Measurements from ENCODE around the gene DNM1. TPM values are rescaled to one million over a fixed set of nuclear protein-coding genes. Genes with fewer than 3 reads are reported as not detected.

DNM1 gene
- total RNA-seq (1 to 10 TPM; 1.1 to 1.5 TPM), polyA plus RNA-seq (under 1 TPM in 2 of 3 donors, not detected in 1; 0.08 to 0.28 TPM), total RNA-seq (0 to 1.5 (median 0.55) reads per million in 6 experiments)

DNA sequence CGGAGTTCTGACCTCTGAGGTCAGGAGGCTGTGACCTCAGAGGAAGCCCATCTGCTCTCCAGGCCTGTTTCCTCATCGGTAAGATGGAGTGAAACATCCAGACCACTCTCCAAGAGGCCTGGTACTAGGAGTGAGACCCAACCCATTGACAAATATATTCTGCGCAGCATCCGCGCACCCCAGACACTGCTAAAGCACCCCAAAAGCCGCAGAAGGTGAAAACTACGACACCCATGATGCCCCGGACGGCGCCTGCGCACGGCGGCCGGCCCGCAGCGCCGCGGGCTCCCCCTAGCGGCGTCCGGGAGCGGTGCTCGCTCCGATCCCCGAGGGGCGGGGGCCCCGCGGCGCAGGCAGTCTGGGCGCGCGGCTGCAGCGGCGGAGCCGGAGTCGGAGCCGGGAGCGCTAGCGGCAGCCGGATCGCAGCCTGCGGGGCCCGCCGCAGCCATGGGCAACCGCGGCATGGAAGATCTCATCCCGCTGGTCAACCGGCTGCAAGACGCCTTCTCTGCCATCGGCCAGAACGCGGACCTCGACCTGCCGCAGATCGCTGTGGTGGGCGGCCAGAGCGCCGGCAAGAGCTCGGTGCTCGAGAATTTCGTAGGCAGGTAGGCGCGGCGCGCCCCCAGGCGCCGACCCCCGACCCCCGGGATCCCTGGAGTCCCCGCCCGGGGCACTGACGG is at the start of gene DNM1:
TSS of gene DNM1 (plus strand) at position 356 of the 683 bp plus-strand sequence. CDS start at position 448, 92 bp downstream.
- Mint-ChIP-seq H3K9me3 (no peaks in the 10 kb centered on the region), H3K4me1 (peaks cover 8 to 9% (median 8%) of the 10 kb centered on the region in 4 donors), H3K4me3 (peak within 1 kb of the TSS; percentile 66 to 89 (median 80)), H3K27ac (peak within 1 kb of the TSS; percentile 8 to 90 (median 68)), H3K36me3 (no peaks in the 10 kb centered on the region), H3K27me3 (peaks cover 0 to 14% (median 4%) of the 10 kb centered on the region in 5 donors)
- DNase-seq (peak; percentile 57 to 83 (median 76)), ATAC-seq (peak; percentile 92 to 93)
- POLR2A ChIA-PET, result interaction anchor here (0.6 to 1.0 kb wide), 2 partner anchors 12 to 44 kb away, joined by 3 read pairs; partner anchors contain the start of gene CIZ1

- Mint-ChIP-seq H3K4me3 (no peak overlapping the region), H3K4me1 (peaks cover 0 to 15% (median 3%) of the 10 kb centered on the region in 4 donors), H3K36me3 (no peaks in the 10 kb centered on the region), H3K9me3 (no peaks in the 10 kb centered on the region), H3K27me3 (no peaks in the 10 kb centered on the region), H3K27ac (no peak overlapping the region)
- ATAC-seq (no peak), DNase-seq (no peak)
- POLR2A ChIA-PET, result no interaction called here
Observed at GRCh38 chr9:128153947-128154695, 49.1 kb upstream of the DNM1 start.

- POLR2A ChIA-PET, result interaction anchor here (1.0 kb wide), 1 partner anchor 38 kb away, joined by 3 read pairs; no protein-coding TSS in a partner anchor
- Mint-ChIP-seq H3K27me3 (no peaks in the 10 kb centered on the region), H3K4me3 (peak overlapping the region in 1 of 10 donors; percentile 70), H3K4me1 (peaks cover 2 to 11% (median 7%) of the 10 kb centered on the region in 4 donors), H3K36me3 (no peaks in the 10 kb centered on the region), H3K27ac (peak overlapping the region in 6 of 10 donors; percentile 14 to 74 (median 20)), H3K9me3 (no peaks in the 10 kb centered on the region)
- no peak for DNase-seq
- no peak for ATAC-seq
Observed at GRCh38 chr9:128155736-128156500, 47.3 kb upstream of the DNM1 start.

GRCh38 chr9:128159522-128159783 is 43.7 kb upstream of the DNM1 start:
- DNase-seq (peak in 9 of 10 donors; percentile 18 to 78 (median 58)), ATAC-seq (peak; percentile 53 to 66)
- peak overlapping the region; percentile 82 to 96 (median 92) for H3K27ac Mint-ChIP-seq
- peaks cover 0 to 8% (median 2%) of the 10 kb centered on the region in 3 donors for H3K36me3 Mint-ChIP-seq
- POLR2A ChIA-PET, result interaction anchor here (0.6 to 3.2 kb wide), 9 partner anchors 31 to 565 kb away, joined by 3 to 14 read pairs (median 3); partner anchors contain the start of genes CDK9, CIZ1, PTGES2 and URM1
- peak overlapping the region; percentile 78 to 90 (median 80) for H3K4me3 Mint-ChIP-seq
- H3K9me3 Mint-ChIP-seq, result no peaks in the 10 kb centered on the region
- peaks cover 10 to 24% (median 22%) of the 10 kb centered on the region in 4 donors for H3K4me1 Mint-ChIP-seq
- no peaks in the 10 kb centered on the region for H3K27me3 Mint-ChIP-seq

DNA sequence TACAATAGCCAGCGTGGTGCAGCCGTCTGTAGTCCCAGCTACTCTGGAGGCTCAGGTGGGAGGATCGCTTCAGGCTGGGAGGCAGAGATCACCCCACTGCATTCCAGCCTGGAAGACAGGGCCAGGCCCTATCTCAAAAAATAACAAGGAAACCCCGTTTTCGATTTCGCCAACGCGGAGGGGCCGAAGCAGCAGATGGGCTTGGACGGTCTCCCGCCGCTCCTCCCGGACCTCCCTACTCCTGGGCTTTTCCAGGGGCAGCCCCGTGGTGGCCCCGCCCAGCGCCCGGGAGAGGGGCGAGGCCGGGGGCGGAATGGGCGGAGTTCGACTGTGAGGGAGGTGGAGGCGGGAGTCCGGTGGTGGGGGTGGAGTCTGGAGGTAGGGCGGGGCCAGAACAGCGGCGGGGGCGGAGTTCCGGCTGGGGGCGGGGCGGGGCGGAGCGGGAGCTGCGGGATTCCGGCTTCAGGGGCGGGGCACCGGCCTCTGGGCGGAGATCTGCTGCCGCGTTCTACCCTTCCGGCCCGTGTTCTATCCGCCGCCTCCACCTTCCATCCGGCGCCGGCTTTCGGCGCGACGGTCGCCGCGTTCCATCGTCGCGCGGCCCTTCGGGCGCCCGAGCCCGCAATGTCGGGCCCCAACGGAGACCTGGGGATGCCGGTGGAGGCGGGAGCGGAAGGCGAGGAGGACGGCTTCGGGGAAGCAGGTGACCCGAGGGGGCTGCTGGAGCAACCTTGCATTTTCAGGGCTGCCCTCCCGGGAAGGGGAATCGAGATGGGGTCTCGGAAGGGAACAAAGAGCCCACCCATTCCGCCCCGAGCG is 43.2 kb upstream of the DNM1 start, which contains the start of gene BBLN:
TSS of gene BBLN (plus strand) at position 482 of the 819 bp plus-strand sequence. CDS start at position 625, 143 bp downstream.
- POLR2A ChIA-PET, result interaction anchor here (0.6 to 3.2 kb wide), 10 partner anchors 31 to 564 kb away, joined by 3 to 14 read pairs (median 3); partner anchors contain the start of genes CDK9, CIZ1, PTGES2 and URM1
- Mint-ChIP-seq H3K9me3 (no peaks in the 10 kb centered on the region), H3K36me3 (peaks cover 0 to 10% (median 2%) of the 10 kb centered on the region in 3 donors), H3K4me1 (peaks cover 10 to 24% (median 22%) of the 10 kb centered on the region in 4 donors), H3K27me3 (no peaks in the 10 kb centered on the region), H3K27ac (peak within 1 kb of the TSS; percentile 82 to 96 (median 92)), H3K4me3 (peak within 1 kb of the TSS; percentile 78 to 90 (median 81))
- DNase-seq (peak; percentile 84 to 94 (median 89)), ATAC-seq (peak; percentile 81 to 87)

DNA sequence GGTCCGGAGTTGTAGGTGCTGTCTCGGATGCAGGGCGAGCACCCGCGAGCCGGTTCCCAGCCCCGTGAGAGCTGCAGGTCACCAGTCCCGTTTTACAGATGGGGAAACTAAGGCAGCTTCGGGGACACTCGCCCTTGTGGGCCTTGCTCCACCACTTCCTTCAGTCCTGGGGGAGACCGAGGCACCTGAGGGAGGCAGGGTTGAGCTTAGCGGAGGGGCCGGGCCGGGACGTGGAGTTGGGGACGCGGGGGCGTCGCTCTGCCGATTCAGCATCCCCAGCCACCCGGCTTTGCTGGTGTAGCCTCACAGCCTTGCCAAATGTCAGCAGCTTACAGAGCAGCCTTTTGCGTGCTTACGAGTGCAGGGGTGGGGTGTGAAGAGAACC is 42.6 kb upstream of the DNM1 start:
- no peaks in the 10 kb centered on the region for H3K9me3 Mint-ChIP-seq
- peaks cover 10 to 24% (median 22%) of the 10 kb centered on the region in 4 donors for H3K4me1 Mint-ChIP-seq
- H3K36me3 Mint-ChIP-seq, result peaks cover 0 to 13% (median 2%) of the 10 kb centered on the region in 3 donors
- H3K27me3 Mint-ChIP-seq, result no peaks in the 10 kb centered on the region
- peak overlapping the region; percentile 71 to 90 (median 81) for H3K4me3 Mint-ChIP-seq
- POLR2A ChIA-PET, result interaction anchor here (0.6 to 3.2 kb wide), 8 partner anchors 18 to 564 kb away, joined by 3 to 14 read pairs (median 3); partner anchors contain the start of genes CDK9, CIZ1, PTGES2 and URM1
- H3K27ac Mint-ChIP-seq, result peak overlapping the region in 7 of 10 donors; percentile 57 to 96 (median 90)
- ATAC-seq (peak; percentile 25 to 34), DNase-seq (peak in 6 of 10 donors; percentile 6 to 43 (median 32))

- Mint-ChIP-seq H3K9me3 (no peaks in the 10 kb centered on the region), H3K36me3 (peaks cover 0 to 19% (median 4%) of the 10 kb centered on the region in 3 donors), H3K4me3 (peak overlapping the region; percentile 71 to 90 (median 81)), H3K27me3 (no peaks in the 10 kb centered on the region), H3K4me1 (peaks cover 10 to 24% (median 22%) of the 10 kb centered on the region in 4 donors), H3K27ac (peak overlapping the region in 7 of 10 donors; percentile 24 to 96 (median 69))
- DNase-seq (no peak), ATAC-seq (no peak)
- POLR2A ChIA-PET, result interaction anchor here (0.5 to 3.2 kb wide), 8 partner anchors 19 to 563 kb away, joined by 3 to 14 read pairs (median 3); partner anchors contain the start of genes CIZ1 and PTGES2
Observed at GRCh38 chr9:128161215-128161902, 41.8 kb upstream of the DNM1 start.

GRCh38 chr9:128162215-128163026 is 40.8 kb upstream of the DNM1 start:
- no peak for ATAC-seq
- H3K27ac Mint-ChIP-seq, result peak overlapping the region in 6 of 10 donors; percentile 44 to 74 (median 64)
- no peaks in the 10 kb centered on the region for H3K9me3 Mint-ChIP-seq

GRCh38 chr9:128163027-128163515 is 40.1 kb upstream of the DNM1 start:
- Mint-ChIP-seq H3K4me1 (peaks cover 10 to 24% (median 22%) of the 10 kb centered on the region in 4 donors), H3K27me3 (no peaks in the 10 kb centered on the region), H3K36me3 (peaks cover 0 to 33% (median 9%) of the 10 kb centered on the region in 3 donors), H3K27ac (peak overlapping the region in 5 of 10 donors; percentile 40 to 64 (median 58)), H3K4me3 (no peak overlapping the region), H3K9me3 (no peaks in the 10 kb centered on the region)
- DNase-seq, result peak in 1 of 10 donors; percentile 21
- POLR2A ChIA-PET, result no interaction called here
- ATAC-seq, result no peak

More at GRCh38 chr9:128162215-128163026, 40.8 kb upstream of the DNM1 start:
- Mint-ChIP-seq H3K4me3 (peak overlapping the region in 8 of 10 donors; percentile 47 to 84 (median 67)), H3K4me1 (peaks cover 10 to 24% (median 22%) of the 10 kb centered on the region in 4 donors), H3K27me3 (no peaks in the 10 kb centered on the region), H3K36me3 (peaks cover 0 to 27% (median 9%) of the 10 kb centered on the region in 3 donors)
- no peak for DNase-seq
- POLR2A ChIA-PET, result interaction anchor here (0.5 to 3.2 kb wide), 2 partner anchors 22 to 29 kb away, joined by 3 to 11 read pairs; partner anchors contain the start of gene CIZ1
